OCI-LY7 (cell line): ENCODE measurements around the gene SHISAL1. TPM values are rescaled to one million over a fixed set of nuclear protein-coding genes. Genes with fewer than 3 reads are reported as not detected.

Source experiments
- BruUV-seq: library from RNA; stranded (reverse); fragments of 400-500 nt; replicated peaks from 2 replicates; lab custom pipeline; 2021; lab: Mats Ljungman, UMichigan
- CTCF ChIA-PET: fragments of 300-600 bp; sonication (Branson Sonifier 250); formaldehyde crosslinking; loops from one replicate; lab custom pipeline; 2022; ENCODE audit warnings: antibody characterized with exemption; ENCODE audit not compliant: unreplicated experiment; lab: Charles Lee
- POLR2A ChIA-PET: fragments of 300-600 bp; sonication (Branson Sonifier 250); formaldehyde crosslinking; loops from one replicate; lab custom pipeline; 2022; ENCODE audit warnings: antibody characterized with exemption; lab: Charles Lee
- DNase-seq: peaks from one replicate; pipeline ENCODE4 v3.0.0-alpha.2; 2015; ENCODE audit warnings: low spot score
- H2AFZ ChIP-seq: fragments of 200-600 bp; sonication (generic), shearing (Covaris generic); 2 replicates; pipeline ENCODE4 v1.6.1; 2014; ENCODE audit warnings: mild to moderate bottlenecking, antibody characterized with exemption, low read length, moderate library complexity
- H3K27ac ChIP-seq: fragments of 200-600 bp; sonication (generic); 2 replicates; pipeline ENCODE4 v1.5.1; 2014; ENCODE audit warnings: mixed run types, low read depth, mild to moderate bottlenecking, moderate library complexity, low read length, inconsistent platforms; ENCODE audit not compliant: poor library complexity, severe bottlenecking
- H3K36me3 ChIP-seq: fragments of 200-600 bp; sonication (generic); 2 replicates; pipeline ENCODE4 v1.6.1; 2014; ENCODE audit warnings: mild to moderate bottlenecking, antibody characterized with exemption, low read length, moderate library complexity, mixed read lengths; ENCODE audit not compliant: insufficient read depth
- H3K4me1 ChIP-seq: fragments of 200-600 bp; sonication (generic); 2 replicates; pipeline ENCODE4 v1.5.1; 2014; ENCODE audit warnings: mild to moderate bottlenecking, low read length; ENCODE audit not compliant: insufficient read depth, poor library complexity, severe bottlenecking
- H3K4me2 ChIP-seq: fragments of 200-600 bp; sonication (generic); 2 replicates; pipeline ENCODE4 v1.6.1; 2014; ENCODE audit warnings: mild to moderate bottlenecking, low read length
- H3K4me3 ChIP-seq: fragments of 200-600 bp; sonication (generic); 2 replicates; pipeline ENCODE4 v1.5.1; 2014; ENCODE audit warnings: mild to moderate bottlenecking, low read depth, low read length; ENCODE audit not compliant: poor library complexity, severe bottlenecking
- H3K79me2 ChIP-seq: fragments of 200-600 bp; sonication (generic); 2 replicates; pipeline ENCODE4 v1.6.1; 2016; ENCODE audit warnings: low read depth, mild to moderate bottlenecking, low read length, moderate library complexity, mixed read lengths; ENCODE audit not compliant: insufficient read depth
- H3K9me2 ChIP-seq: fragments of 200-600 bp; sonication (generic); 2 replicates; pipeline ENCODE4 v1.6.1; 2016; ENCODE audit warnings: mild to moderate bottlenecking, low read length, mixed read lengths; ENCODE audit not compliant: insufficient read depth
- H3K9me3 ChIP-seq: fragments of 200-600 bp; sonication (generic); 2 replicates; pipeline ENCODE4 v1.6.1; 2014; ENCODE audit warnings: mild to moderate bottlenecking, mixed run types, low read length, mixed read lengths
- H4K20me1 ChIP-seq: fragments of 200-600 bp; sonication (generic); 2 replicates; pipeline ENCODE4 v1.6.1; 2014; ENCODE audit warnings: mild to moderate bottlenecking, antibody characterized with exemption, low read length, moderate library complexity, mixed read lengths; ENCODE audit not compliant: insufficient read depth
- EZH2phosphoT487 ChIP-seq: fragments of 200-600 bp; sonication (generic); IDR thresholded peaks from 2 replicates; pipeline ENCODE4 v1.6.1; 2018; ENCODE audit warnings: low read depth, borderline replicate concordance, mild to moderate bottlenecking, mixed run types, antibody characterized with exemption, low read length, moderate library complexity, mixed read lengths
- intact Hi-C: fragments of 100-400 bp; cut with micrococcal nuclease; formaldehyde crosslinking; loops from one replicate; pipeline ENCODE4 v1.10.0; 2022; ENCODE audit not compliant: unreplicated experiment
- total RNA-seq, 2 experiments: library from RNA; depleted of rRNA in 1 of 2; stranded (reverse); fragments of >200 nt in 1 of 2; shearing (Covaris generic) in 1 of 2; gene quantifications; 2 replicates each; pipeline ENCODE4 v1.2.3, GENCODE V29; 2014 to 2022
- TF ChIP-seq, protein P1 (sequence below): fragments of 200-600 bp; sonication (generic); conservative IDR thresholded peaks from 2 replicates; pipeline ENCODE4 v1.5.1; 2014; ENCODE audit warnings: mild to moderate bottlenecking, antibody characterized with exemption, low read length, moderate library complexity, mixed read lengths

Gene SHISAL1
- total RNA-seq, 2 experiments from 2014 or later, result not detected

DNA sequence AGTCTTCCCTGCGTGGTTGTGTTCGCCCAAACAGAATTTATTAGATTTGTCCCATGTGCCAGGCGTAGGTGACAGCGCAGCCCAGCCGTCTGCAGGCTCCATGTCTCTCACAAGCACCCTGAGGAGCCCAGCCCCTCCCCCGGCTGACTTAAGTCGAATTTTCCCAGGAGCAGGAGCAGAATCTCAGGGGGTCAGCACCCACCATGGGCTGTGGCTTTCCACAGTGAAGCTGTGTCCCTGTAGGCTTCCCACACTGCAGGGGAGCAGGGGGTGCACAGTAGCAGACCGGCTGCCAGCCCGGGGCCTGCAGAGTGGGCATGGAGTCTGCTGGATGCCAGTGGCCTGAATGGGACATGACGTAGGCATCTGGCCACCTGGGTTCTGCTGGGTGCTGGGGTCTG, 116.0 kb downstream of the SHISAL1 start:
- H3K4me3 ChIP-seq, result no peak overlapping the region
- ChIA-PET POLR2A (interaction anchor here (0.5 kb wide), 1 partner anchor 726 kb away, joined by 3 read pairs; no protein-coding TSS in a partner anchor), CTCF (interaction anchor here (1.5 kb wide), 1 partner anchor 8 kb away, joined by 4 read pairs; no protein-coding TSS in a partner anchor)
- no peaks in the 10 kb centered on the region for H3K36me3 ChIP-seq
- BruUV-seq, result no TSS peak
- H3K79me2 ChIP-seq, result no peaks in the 10 kb centered on the region
- H3K27ac ChIP-seq, result no peak overlapping the region
- no peaks in the 10 kb centered on the region for H4K20me1 ChIP-seq
- no peak overlapping the region for H3K4me2 ChIP-seq
- intact Hi-C loops, result loop anchor here (10.0 kb wide), 1 partner anchor 128 kb away; no protein-coding TSS in a partner anchor
- TF ChIP-seq EZH2phosphoT487, result no peak
- TF ChIP-seq, protein P1, sequence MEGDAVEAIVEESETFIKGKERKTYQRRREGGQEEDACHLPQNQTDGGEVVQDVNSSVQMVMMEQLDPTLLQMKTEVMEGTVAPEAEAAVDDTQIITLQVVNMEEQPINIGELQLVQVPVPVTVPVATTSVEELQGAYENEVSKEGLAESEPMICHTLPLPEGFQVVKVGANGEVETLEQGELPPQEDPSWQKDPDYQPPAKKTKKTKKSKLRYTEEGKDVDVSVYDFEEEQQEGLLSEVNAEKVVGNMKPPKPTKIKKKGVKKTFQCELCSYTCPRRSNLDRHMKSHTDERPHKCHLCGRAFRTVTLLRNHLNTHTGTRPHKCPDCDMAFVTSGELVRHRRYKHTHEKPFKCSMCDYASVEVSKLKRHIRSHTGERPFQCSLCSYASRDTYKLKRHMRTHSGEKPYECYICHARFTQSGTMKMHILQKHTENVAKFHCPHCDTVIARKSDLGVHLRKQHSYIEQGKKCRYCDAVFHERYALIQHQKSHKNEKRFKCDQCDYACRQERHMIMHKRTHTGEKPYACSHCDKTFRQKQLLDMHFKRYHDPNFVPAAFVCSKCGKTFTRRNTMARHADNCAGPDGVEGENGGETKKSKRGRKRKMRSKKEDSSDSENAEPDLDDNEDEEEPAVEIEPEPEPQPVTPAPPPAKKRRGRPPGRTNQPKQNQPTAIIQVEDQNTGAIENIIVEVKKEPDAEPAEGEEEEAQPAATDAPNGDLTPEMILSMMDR, result no peak
- H3K9me3 ChIP-seq, result no peaks in the 10 kb centered on the region
- H3K4me1 ChIP-seq, result peaks cover 12% of the 10 kb centered on the region
- no peak for DNase-seq
- H3K9me2 ChIP-seq, result no peaks in the 10 kb centered on the region
- H2AFZ ChIP-seq, result no peak overlapping the region

DNA sequence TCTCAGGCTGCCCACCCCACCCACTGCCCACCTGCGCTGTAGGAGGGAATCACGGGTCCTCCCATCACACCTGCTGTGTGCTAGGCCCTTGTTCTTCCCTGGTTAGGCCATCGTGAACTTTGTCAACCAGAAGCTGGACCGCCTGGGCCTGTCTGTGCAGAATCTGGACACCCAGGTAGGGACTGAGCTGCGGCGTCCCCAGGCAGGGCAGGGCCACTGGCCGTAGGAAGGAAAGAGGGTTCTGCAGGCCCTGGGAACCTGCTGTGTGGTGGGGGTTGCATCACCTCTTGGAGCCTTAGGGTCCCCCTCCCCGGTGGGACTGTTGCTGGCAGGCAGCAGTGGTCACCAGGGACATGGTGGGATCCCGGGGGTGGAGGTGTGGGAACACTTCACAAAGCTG, 116.5 kb downstream of the SHISAL1 start:
- Histone ChIP-seq H3K4me3 (no peak overlapping the region), H3K4me1 (peaks cover 12% of the 10 kb centered on the region), H3K4me2 (no peak overlapping the region), H2AFZ (no peak overlapping the region), H3K9me3 (no peaks in the 10 kb centered on the region), H3K27ac (no peak overlapping the region), H3K36me3 (no peaks in the 10 kb centered on the region), H4K20me1 (no peaks in the 10 kb centered on the region), H3K79me2 (no peaks in the 10 kb centered on the region), H3K9me2 (no peaks in the 10 kb centered on the region)
- BruUV-seq, result no TSS peak
- TF ChIP-seq EZH2phosphoT487, result no peak
- TF ChIP-seq, protein P1, result no peak
- ChIA-PET POLR2A (interaction anchor here (0.5 to 0.7 kb wide), 2 partner anchors 134 to 726 kb away, joined by 3 read pairs; no protein-coding TSS in a partner anchor), CTCF (interaction anchor here (0.6 to 1.5 kb wide), 2 partner anchors 9 to 546 kb away, joined by 4 read pairs; no protein-coding TSS in a partner anchor)
- no peak for DNase-seq
- intact Hi-C loops, result loop anchor here (10.0 kb wide), 1 partner anchor 129 kb away; no protein-coding TSS in a partner anchor
